ENCODE data around the gene IGLON5. TPM values are rescaled to one million over a fixed set of nuclear protein-coding genes. Genes with fewer than 3 reads are reported as not detected.

IGLON5 gene
- not detected for total RNA-seq (2013)
- polyA plus RNA-seq (under 1 TPM in 1 of 3 donors, not detected in 2; 0.05 TPM), polyA minus RNA-seq (0.14 TPM in 1 of 2 replicates, not detected in the other), total RNA-seq (0 to 0.35 (median 0.06) reads per million in 11 experiments)

GRCh38 chr19:51311351-51312257 is at the start of gene IGLON5:
Gene IGLON5 (plus strand): TSS chr19:51311644. CDS start chr19:51311848, 204 bp downstream.
- H3K79me2 ChIP-seq (ENCODE audit: insufficient read depth, low read length) = no peaks in the 10 kb centered on the region
- no peak within 1 kb of the TSS for H2AFZ ChIP-seq (ENCODE audit: insufficient read depth, low read depth, low read length, poor library complexity, severe bottlenecking)
- no peak for DNase-seq
- no peak for TF ChIP-seq CTCF (IDR thresholded peaks at IDR 0.05)
- no peak within 1 kb of the TSS for H3K4me3 ChIP-seq (replicated peaks in 1 of 3; ENCODE audit: low read depth in 2 of 3, low read length in 3 of 3)
- H3K4me3 Mint-ChIP-seq = peak within 1 kb of the TSS in 1 of 2 donors; percentile 70
- peaks cover 0 to 1% of the 10 kb centered on the region in 2 donors for H3K36me3 Mint-ChIP-seq
- peaks cover 15 to 47% (median 28%) of the 10 kb centered on the region in 7 donors for H3K9me3 Mint-ChIP-seq
- no peak within 1 kb of the TSS for H3K27ac Mint-ChIP-seq
- peaks cover 18 to 19% of the 10 kb centered on the region in 2 donors for H3K9me3 ChIP-seq (replicated peaks in 1 of 2; ENCODE audit: control insufficient read depth in 1 of 2, insufficient read depth in 1 of 2, low read length in 2 of 2)
- H3K4me2 ChIP-seq (replicated peaks; ENCODE audit: extremely low read depth, low read length, poor library complexity, severe bottlenecking) = no peak within 1 kb of the TSS
- H3K27ac ChIP-seq (ENCODE audit: low read depth in 1 of 2, low read length in 2 of 2) = no peak within 1 kb of the TSS
- 10% methylated on average over 32 of the region's 76 CpGs for WGBS (ENCODE audit: insufficient coverage)
- peaks cover 18 to 22% of the 10 kb centered on the region in 2 donors for H3K4me1 ChIP-seq (ENCODE audit: control insufficient read depth in 1 of 2, insufficient read depth in 2 of 2, low read length in 2 of 2)
- H3K9ac ChIP-seq (ENCODE audit: insufficient read depth, low read length, poor library complexity, severe bottlenecking) = no peak within 1 kb of the TSS
- H3K36me3 ChIP-seq (replicated peaks in 1 of 2; ENCODE audit: control insufficient read depth in 1 of 2, insufficient read depth in 2 of 2, low read length in 2 of 2) = no peaks in the 10 kb centered on the region
- intact Hi-C loops (cut with micrococcal nuclease) = no loop called here
- H3K27me3 Mint-ChIP-seq (ENCODE audit: low read depth in 3 of 3) = peaks cover 21 to 37% (median 29%) of the 10 kb centered on the region in 3 donors
- H3K27me3 ChIP-seq (ENCODE audit: control insufficient read depth in 2 of 2, insufficient read depth in 2 of 2, low read length in 2 of 2) = peaks cover 3 to 15% of the 10 kb centered on the region in 2 donors
- H3K4me1 Mint-ChIP-seq = peaks cover 28% of the 10 kb centered on the region
- H4K20me1 ChIP-seq (ENCODE audit: insufficient read depth, low read length) = no peaks in the 10 kb centered on the region

- intact Hi-C loops (cut with micrococcal nuclease) = no loop called here
- Mint-ChIP-seq H3K4me3 (peak overlapping the region in 1 of 2 donors; percentile 6), H3K9me3 (peaks cover 0 to 2% (median 0%) of the 10 kb centered on the region in 7 donors), H3K27ac (peak overlapping the region in 1 of 7 donors; percentile 5), H3K27me3 (ENCODE audit: low read depth in 3 of 3) (peaks cover 0 to 1% (median 1%) of the 10 kb centered on the region in 3 donors), H3K36me3 (no peaks in the 10 kb centered on the region), H3K4me1 (peaks cover 10% of the 10 kb centered on the region)
- H3K4me1 ChIP-seq (ENCODE audit: control insufficient read depth in 1 of 2, insufficient read depth in 2 of 2, low read length in 2 of 2) = peaks cover 1 to 5% of the 10 kb centered on the region in 2 donors
- H3K9ac ChIP-seq (ENCODE audit: insufficient read depth, low read length, poor library complexity, severe bottlenecking) = no peak overlapping the region
- H3K9me3 ChIP-seq (replicated peaks in 1 of 2; ENCODE audit: control insufficient read depth in 1 of 2, insufficient read depth in 1 of 2, low read length in 2 of 2) = no peaks in the 10 kb centered on the region
- no peak for TF ChIP-seq CTCF (IDR thresholded peaks at IDR 0.05)
- WGBS (ENCODE audit: insufficient coverage) = 100% methylated on average over 2 of the region's 4 CpGs
- peak in 1 of 3 donors; percentile 18 for DNase-seq
- no peak overlapping the region for H3K27ac ChIP-seq (ENCODE audit: low read depth in 1 of 2, low read length in 2 of 2)
- no peaks in the 10 kb centered on the region for H4K20me1 ChIP-seq (ENCODE audit: insufficient read depth, low read length)
- no peak overlapping the region for H2AFZ ChIP-seq (ENCODE audit: insufficient read depth, low read depth, low read length, poor library complexity, severe bottlenecking)
- H3K27me3 ChIP-seq (ENCODE audit: control insufficient read depth in 2 of 2, insufficient read depth in 2 of 2, low read length in 2 of 2) = no peaks in the 10 kb centered on the region
- H3K4me2 ChIP-seq (replicated peaks; ENCODE audit: extremely low read depth, low read length, poor library complexity, severe bottlenecking) = no peak overlapping the region
- no peak overlapping the region for H3K4me3 ChIP-seq (replicated peaks in 1 of 3; ENCODE audit: low read depth in 2 of 3, low read length in 3 of 3)
- no peaks in the 10 kb centered on the region for H3K36me3 ChIP-seq (replicated peaks in 1 of 2; ENCODE audit: control insufficient read depth in 1 of 2, insufficient read depth in 2 of 2, low read length in 2 of 2)
- H3K79me2 ChIP-seq (ENCODE audit: insufficient read depth, low read length) = no peaks in the 10 kb centered on the region
These were observed 47.6 kb upstream of the IGLON5 start for GRCh38 chr19:51263808-51264207.
